HG03103 (cell line): ENCODE measurements around the gene HDAC4.

ENCODE experiments used
- ATAC-seq: cut with Tn5 transposase; IDR thresholded peaks from one replicate; pipeline ENCODE4 v1.9.1; 2021; ENCODE audit warnings: low read depth; ENCODE audit not compliant: unreplicated experiment

The HDAC4 gene

DNA sequence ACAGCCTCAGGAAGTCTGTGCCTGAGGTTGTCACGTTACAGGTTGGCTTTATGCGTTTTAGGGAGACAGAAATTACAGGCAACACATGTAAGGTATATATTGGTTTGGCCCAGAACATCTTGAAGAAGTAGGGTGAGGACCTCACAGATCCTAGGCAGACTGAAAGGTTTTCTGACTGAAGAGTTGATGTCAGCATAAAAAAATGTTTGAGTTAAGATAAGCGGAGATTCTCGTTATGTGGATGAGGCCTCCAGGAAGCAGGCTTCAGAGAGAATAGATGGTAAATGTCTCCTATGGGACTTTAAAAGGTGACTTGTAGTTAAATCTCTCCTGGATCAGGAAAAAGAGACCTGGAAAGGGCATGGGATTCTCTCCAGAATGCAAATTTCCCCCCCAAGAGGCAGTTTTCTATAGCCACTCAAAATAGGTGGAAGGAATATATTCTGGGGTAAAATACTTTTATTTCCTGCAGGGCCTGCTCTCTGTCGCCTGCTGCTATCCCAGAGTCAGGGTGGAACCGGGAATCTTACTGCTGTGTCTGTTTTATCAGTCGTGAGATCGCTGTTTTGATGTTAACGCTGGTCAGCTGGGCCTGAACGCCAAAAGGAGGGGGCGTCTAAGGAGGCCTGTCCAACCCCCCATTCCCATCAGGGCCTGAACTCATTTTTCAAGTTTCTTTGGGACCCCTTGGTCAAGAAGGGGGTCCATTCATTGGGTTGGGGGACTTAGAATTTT is 171.1 kb downstream of the HDAC4 start:
- no peak for ATAC-seq

DNA sequence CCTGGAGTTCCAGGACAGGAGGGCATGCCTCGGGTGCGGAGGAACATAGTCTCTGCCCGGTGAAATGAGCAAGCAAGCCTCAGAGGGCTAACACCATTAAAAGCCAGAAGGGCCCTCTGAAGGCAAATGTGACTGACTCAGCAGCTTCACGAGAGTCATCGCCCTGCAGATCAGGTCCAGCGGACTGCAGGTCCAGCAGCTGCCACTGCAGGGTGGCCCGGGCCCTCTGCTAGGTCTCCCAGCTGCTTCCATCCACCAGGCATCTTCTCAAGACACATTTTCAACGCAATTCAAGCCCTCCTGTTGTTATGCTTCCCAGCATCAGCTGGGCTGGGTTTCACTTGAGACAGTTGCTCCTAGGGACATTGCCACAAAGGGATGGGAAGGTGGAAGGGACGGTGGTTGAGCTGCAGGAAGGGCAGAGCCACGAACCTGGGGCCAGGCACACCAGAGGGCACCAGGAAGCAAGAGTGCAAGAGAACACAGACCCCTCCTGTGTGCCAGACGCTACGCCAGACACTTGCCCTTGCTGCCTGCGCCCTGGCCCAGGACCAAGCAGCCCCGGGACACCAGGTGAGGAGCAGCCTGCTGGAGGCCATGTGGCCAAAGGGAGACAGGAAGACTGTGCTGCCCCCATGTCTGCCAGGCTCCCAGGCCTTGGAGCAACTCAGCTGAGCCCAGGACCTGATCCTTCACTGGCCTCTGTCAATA is 173.0 kb downstream of the HDAC4 start:
- no peak for ATAC-seq

DNA sequence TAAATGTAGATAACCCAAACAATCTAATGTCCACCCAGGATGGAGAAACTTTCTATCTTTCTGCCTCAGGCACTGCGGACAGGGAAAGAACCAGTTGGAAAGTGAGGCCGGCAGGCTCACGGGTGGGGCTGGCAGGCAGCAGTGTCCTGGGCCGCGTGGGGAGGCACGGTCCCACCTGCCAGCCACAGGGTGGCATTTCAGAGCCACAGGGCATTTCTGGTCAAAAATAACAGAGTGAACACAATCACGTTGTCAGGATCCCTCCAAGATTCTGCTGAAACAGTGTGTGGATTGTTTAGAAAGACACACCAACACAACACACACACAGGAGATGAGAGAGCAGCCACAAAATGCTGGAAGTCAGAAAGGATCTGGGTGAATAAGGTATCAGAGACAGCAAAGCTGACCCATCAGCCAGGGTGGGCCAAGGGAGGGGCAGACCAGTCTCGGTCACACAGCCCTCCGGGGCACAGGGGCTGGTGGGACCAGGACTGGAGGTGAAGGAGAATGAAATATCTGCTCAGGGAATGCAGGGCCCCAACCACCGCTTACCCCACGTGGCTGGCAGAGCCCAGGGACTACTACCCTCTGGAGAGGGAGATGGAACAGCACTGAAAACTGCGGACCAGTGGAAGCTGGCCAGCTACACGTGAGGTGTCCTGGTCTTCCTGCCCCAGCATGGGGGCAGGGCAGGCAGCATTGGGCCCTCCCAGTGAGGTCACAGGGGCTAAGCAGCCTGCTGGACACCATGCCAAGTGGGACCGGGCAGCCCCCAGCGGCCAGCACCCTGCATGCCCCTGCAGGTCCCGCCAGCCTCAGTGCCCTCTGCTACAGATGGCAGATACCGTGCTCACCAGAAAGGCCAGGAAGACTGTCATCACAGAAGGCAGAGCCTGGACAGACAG is 173.9 kb downstream of the HDAC4 start:
- ATAC-seq, result no peak

DNA sequence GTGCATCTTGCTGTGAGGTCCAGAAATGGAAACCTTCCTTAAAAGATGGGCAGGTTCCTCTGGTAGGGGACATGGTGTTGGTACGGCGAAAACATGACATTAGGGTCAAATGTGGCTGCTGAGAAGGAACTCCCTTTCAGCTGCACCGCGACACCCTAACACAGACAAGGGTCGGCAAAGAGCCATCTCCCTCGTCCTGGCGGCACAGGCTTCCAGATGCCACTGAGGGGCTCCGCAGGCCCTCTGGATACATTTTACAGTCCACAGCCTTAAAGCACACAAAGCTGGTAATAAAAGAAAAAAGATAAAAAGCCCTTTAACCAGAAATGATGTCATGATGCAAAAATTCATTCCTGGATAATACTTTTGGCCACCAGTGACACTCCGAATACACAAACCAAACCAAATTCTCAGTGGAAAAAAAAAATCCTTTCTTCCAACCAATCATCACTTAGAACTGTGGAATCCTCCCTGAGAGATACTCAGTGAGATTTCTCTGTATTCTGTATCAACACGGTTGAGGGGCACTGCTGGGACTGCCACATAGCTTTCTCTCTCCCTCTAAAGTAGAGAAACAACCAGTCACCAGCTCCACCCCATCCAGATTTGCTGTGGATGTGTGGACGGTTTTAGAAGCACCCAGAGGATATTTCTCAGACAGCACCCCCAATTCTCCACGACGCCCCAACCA is 174.8 kb downstream of the HDAC4 start:
- no peak for ATAC-seq

DNA sequence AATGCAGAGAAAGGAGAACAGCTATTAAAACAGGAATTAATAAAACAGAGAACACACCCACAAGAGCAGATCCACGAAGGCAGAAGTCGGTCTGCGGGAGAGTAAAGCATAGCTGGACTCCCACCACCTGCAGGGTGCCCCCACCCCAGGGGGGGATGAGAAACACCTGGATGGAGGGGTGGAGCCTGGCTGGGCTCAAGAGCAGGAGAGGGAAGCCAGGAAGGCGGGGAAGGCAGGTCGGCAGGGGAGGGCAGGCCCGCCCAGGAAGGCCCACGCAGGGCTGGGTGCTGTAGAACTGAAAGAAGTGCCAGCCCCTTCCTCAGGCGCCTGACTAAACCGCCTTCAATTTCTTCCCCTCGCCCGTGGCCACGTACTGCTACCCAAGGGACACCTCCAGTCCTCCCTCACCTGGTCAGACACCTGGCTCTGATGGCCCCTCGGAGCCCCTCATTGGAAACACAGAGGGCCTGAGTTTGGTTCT is 175.4 kb downstream of the HDAC4 start:
- no peak for ATAC-seq

DNA sequence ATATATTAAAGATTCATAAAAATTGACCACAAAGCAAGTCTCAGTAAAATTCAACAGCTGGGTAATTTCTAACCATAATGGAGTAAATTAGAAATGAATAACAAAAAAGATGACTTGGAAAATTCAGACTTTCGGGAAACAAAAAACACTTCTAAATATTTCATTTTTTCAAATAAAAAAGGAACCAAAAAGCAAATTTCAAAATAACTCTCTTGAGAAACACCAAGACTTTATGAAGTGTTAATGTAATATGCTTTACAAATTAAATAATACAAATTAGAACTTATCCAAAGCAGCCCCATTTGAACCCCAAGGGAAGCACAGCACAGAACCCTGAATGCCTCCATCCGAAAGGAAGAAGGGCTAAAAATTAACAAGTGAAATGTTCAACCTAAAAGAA is 175.9 kb downstream of the HDAC4 start:
- ATAC-seq, result no peak

DNA sequence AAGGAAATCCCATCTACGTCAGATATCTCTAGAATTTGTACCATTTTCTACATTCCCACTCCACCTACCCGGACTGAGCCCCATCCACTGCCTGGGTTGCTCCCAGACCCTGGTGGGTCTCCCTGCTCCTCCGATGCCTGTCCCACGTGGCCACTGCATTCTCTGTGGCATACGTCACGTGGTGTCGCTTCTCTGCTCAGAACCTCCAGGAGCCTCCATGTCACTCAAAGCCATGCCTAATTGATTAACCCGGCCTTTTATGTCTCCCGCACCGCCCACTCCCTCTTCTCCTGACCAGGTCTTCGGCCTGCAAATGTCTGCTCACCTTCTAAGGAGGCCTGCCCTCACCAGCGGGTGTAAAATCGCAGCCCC is 176.6 kb downstream of the HDAC4 start:
- no peak for ATAC-seq

DNA sequence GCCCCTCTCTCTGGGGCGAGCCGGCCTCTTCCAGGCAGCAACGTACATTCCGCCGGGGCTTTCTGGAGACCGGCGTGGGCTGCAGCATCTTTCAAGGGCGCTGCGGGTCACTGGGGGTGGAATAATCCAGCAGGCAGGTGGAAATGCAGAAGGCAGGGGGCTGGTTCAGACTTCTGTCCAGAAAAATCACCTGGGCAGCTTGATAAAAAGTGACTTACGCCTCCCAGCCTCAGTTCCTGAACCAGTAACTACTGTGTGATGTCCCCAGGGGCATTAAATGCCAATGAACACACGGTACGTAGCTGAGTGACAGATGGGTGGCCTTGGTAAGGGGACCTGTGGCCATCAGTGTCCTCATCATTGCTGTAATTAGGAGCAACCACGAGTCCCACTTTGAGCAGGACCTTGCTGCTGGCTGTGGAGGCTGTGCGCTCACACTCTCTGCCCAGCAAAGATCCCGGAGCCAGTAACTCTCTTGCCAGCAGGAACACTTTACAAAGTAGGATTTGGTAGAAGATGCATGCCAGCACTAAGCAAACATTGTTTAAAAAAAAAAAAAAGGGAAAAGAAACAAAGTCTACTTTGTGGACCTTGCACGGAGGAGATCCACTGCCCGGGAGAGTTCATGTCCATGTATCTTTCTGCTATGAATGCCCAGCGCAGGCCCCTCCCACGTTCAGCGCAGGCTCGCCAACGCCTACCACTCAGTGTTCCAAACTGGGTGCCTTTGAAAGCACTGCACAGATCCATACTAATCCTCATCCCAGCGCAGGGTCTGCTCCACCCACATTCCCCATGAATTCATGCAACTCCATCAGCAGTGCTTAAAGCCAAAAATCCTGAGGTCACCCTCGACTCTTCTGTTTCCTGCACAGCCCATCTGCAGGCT is 177.3 kb downstream of the HDAC4 start:
- ATAC-seq, result no peak

DNA sequence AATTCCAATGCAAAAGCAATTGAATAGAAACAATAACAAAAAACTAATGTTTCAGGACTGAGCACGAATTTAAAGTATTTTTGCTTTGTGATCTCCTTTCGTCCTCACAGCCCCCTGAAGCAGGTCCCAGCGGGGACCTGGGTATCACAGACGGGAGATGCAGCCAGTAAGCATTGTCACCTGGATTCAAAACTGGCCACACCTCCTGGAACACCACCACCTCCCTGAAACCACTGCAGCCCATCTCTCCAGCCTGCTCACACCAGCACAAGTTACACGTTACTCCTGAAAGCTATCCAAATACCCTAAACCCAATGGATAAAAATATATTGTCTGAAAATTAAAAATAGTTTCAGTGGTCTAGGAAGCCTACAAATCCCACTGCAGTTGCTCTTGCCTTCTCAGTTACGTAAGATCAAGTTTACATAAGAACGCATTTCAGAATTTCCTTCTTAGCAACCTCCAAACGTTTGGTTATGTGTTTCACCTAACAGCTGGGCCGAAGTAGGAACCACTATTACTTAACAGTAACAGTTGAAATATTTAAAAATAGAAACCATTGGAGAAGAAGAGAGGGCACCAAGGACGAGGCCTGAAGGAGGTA is 178.0 kb downstream of the HDAC4 start:
- ATAC-seq, result no peak

DNA sequence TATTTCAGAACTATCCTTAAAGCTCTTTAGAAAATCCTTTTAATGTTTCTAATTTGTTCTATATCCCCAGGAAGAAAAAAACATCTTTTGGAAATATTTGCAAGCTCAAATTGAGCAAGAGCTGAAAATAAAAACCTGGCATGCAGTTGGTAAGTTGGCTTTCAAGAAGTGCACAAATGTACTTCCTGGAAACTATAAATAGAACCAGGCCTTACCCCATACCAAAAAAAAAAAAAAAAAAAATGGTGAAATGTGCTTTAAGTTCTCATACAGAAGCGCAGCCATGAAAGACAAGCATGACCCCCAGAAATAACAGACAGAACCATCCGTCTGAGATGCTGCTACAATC is 178.5 kb downstream of the HDAC4 start:
- ATAC-seq, result no peak

DNA sequence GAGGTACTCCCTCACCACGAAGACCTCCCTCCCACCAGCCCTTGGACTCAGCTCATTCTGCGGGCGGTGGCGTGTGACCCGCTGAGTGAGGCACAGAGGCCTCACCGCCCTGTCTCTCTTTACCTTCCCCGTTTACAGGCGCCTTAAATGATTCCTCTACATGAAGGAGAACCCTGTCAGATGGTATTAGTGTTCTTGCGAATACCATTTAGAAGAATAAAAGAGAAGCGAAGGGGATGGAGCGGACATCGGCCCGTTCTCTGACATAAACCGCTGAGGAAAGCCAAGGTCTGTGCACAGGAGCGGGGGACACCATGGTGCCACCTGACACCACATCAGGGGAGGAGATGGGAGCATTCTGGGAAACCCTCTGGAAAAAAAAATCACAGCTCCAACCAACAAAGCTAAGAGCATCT is 179.8 kb downstream of the HDAC4 start:
- no peak for ATAC-seq

DNA sequence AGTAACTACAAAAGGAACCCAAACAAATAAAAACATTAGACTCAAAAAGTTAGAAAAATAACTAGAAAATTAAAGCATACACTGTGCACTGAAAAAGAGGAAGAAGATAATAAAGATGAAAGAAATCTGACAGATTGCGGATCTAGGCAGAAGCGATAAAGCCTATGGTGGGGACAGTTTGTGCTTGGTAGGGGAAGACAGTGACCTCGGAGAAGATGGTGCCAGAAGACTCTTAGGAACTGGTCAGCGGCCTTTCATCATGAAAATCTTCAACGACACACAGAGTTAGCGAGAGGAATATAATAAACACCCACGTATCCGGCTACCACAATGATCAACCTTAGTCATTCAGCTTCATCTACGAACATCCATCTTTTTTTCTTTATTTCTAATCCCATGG is 180.5 kb downstream of the HDAC4 start:
- no peak for ATAC-seq

DNA sequence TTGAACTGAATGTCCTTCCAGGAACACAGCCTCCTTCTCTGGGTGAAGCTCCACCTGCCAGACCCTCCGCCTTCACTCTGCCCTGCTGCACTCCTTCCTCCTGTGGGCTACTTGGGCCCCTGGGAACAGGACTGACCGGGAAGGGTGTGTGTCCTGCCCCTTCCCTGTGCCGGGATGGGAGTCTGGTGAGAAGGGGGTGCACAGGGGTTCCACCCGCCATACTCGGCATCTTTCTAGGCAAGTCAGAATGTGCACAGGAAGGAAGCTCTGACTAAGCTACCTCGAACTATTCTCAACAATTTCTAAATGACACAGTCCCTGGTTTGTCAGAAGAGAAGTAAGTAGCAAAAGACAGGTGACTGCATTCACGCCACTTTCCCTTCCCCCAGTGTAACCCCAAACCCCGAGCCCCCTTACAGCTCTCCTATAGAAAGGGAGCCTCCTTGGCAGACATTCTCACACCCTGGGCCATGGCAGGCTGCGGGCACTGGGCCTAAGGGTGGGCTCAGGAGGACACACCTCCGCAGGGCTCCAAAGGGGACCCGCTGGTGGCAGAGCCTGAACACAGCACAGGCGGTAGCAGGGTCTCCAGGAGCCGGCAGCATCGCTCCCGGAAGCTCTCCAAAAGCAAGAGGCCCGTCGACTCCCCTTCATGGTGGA is 184.1 kb downstream of the HDAC4 start:
- ATAC-seq, result no peak

DNA sequence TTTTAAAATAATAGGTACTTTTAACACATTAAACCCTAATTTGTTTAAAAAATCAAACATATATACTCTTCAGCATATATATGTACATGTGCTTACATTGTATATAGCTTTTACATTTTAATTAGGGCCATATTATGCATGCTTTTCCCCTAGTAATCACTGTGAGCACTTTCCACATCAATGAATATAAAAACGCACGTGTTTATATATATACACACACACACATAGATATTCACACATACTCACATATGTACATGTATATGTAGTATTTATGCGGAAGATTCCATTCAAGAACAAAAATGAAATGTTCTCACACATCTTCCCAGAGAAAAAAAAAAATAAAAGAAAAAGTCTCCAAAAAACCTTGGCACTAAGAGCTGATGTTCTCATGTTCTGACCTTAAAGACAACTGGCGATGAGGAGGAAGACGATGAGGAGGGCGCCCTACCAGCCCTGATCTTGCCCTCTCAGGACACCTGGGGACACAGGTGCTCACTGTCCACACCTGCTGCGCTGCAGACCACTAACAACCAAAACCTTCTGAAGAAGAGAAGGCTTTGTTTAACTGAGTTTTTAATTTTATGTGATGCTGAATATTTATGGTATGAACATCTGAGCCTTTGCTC is 184.7 kb downstream of the HDAC4 start:
- no peak for ATAC-seq

DNA sequence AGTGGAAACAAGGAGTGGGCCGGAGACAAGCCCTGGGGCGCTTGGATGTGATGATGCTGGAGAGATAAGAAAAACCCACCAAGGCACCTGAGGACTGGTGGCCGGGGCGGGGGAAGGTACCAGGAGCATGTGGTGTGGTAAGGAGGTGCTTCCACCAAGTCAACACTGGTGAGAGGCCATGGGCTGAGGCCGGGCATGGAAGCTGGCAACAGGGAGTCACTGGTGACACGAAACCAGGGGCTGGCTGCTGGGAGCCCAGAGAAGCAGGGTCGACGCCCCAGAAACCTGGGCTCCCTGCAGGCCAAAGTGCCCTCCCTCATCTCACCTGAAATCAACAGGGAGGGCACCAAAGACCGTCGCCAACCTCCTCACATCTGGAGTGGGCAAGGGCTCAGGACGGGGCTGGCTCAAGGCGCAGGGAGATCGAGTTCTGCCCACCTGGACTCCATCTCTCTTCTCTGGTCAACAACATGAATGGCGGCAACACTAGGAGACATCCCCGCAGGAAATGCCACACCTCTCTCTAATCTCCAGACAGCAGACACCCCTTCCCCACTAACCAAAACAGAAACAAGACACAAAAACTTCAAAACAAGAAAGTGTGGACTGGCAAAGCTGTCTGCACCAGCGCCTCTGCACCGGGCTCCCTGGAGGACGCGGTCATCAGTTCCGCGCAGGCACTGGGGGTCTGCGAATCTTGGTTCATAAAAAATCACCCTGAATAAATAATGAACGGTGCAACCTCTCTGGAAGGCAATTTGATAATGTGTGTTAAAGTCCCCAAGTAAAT is 185.5 kb downstream of the HDAC4 start:
- ATAC-seq, result no peak

DNA sequence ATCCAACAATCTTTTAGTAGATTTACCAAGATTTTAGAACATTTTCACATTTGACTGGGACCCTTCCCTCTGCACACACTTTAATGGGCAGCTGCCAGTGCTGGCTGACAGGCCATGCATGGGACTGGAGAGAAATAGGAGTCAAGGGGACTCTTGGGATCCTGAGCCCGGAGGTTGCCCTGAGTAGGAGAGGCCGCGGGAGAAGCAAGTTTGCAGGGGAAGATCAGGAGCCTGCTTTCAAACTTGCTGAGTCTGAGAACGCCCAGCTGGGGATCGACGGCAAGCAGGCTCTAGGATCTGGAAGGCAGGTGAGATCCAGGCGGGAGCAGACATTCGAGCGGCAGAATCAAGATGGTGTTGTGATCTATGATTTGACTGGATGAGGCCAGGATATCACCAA is 186.1 kb downstream of the HDAC4 start:
- ATAC-seq, result no peak

DNA sequence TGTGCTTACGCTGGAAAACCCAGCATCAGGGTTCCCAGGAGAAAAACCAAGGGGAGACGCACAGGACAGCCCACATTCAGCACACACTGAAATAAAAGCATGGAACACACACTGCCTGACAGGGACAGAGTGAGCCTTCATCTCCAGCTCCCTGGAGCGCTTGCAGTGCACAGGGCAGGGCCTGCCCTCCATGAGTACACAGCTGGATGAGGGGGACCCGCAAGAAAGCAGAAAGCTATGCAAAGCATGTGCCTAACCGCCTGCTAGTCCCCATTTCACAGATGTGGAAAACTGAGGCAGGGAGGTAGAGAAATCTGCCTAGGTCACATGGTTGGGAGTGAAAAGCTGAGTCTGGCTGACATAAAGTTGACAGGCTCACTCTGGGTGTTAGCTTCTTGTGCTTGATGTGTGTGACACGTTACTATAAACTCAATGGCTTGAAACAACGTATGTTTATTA is 187.1 kb downstream of the HDAC4 start:
- no peak for ATAC-seq
